H9 (cell line): ENCODE measurements around the gene TMEM164. TPM values are rescaled to one million over a fixed set of nuclear protein-coding genes. Genes with fewer than 3 reads are reported as not detected.

Experiments
- DNase-seq: peaks from one replicate; pipeline ENCODE4 v3.0.0-alpha.2; 2017
- H2AFZ ChIP-seq: one replicate; pipeline ENCODE4 v1.6.1; 2013; ENCODE audit warnings: mild to moderate bottlenecking, low read length, control low read depth, moderate library complexity
- H2AK5ac ChIP-seq: 2 replicates; pipeline ENCODE4 v1.6.1; 2013; ENCODE audit warnings: low read length, control low read depth, mixed read lengths; ENCODE audit not compliant: insufficient read length
- H2BK120ac ChIP-seq: one replicate; pipeline ENCODE4 v1.6.1; 2013; ENCODE audit warnings: low read depth, mild to moderate bottlenecking, low read length, control low read depth, inconsistent platforms; ENCODE audit not compliant: poor library complexity, severe bottlenecking
- H2BK12ac ChIP-seq: 2 replicates; pipeline ENCODE4 v1.6.1; 2013; ENCODE audit warnings: low read length, control low read depth, mixed read lengths, low read depth; ENCODE audit not compliant: insufficient read length
- H2BK15ac ChIP-seq: 2 replicates; pipeline ENCODE4 v1.6.1; 2013; ENCODE audit warnings: low read depth, low read length, control low read depth
- H2BK20ac ChIP-seq: one replicate; pipeline ENCODE4 v1.6.1; 2013; ENCODE audit warnings: low read depth, mild to moderate bottlenecking, low read length, control low read depth, inconsistent platforms; ENCODE audit not compliant: poor library complexity, severe bottlenecking
- H2BK5ac ChIP-seq: 2 replicates; pipeline ENCODE4 v1.6.1; 2013; ENCODE audit warnings: low read length, control low read depth, mixed read lengths; ENCODE audit not compliant: insufficient read length
- H3K14ac ChIP-seq: 2 replicates; pipeline ENCODE4 v1.6.1; 2013; ENCODE audit warnings: low read length, control low read depth; ENCODE audit not compliant: insufficient read depth
- H3K18ac ChIP-seq: 2 replicates; pipeline ENCODE4 v1.6.1; 2013; ENCODE audit warnings: low read depth, mild to moderate bottlenecking, mixed read lengths, low read length, control low read depth; ENCODE audit not compliant: insufficient read length
- H3K23ac ChIP-seq: 2 replicates; pipeline ENCODE4 v1.6.1; 2013; ENCODE audit warnings: low read length, control low read depth, mixed read lengths, low read depth; ENCODE audit not compliant: insufficient read length
- H3K23me2 ChIP-seq: 2 replicates; pipeline ENCODE4 v1.6.1; 2013; ENCODE audit warnings: low read depth, mild to moderate bottlenecking, mixed read lengths, low read length, control low read depth; ENCODE audit not compliant: insufficient read length, poor library complexity, severe bottlenecking
- H3K27ac ChIP-seq: 2 replicates; pipeline ENCODE4 v1.5.1; 2013; ENCODE audit warnings: low read length, control low read depth, mixed read lengths, low read depth; ENCODE audit not compliant: insufficient read length
- H3K27me3 ChIP-seq: 2 replicates; pipeline ENCODE4 v1.6.1; 2013; ENCODE audit warnings: low read length, control low read depth, inconsistent platforms; ENCODE audit not compliant: insufficient read depth
- H3K4ac ChIP-seq: 2 replicates; pipeline ENCODE4 v1.6.1; 2013; ENCODE audit warnings: low read depth, mild to moderate bottlenecking, control low read depth, inconsistent platforms, low read length, moderate library complexity
- H3K4me1 ChIP-seq: 2 replicates; pipeline ENCODE4 v1.6.1; 2013; ENCODE audit warnings: low read length, control low read depth, inconsistent platforms; ENCODE audit not compliant: insufficient read depth
- H3K4me2 ChIP-seq: 2 replicates; pipeline ENCODE4 v1.6.1; 2013; ENCODE audit warnings: low read length, control low read depth, mixed read lengths; ENCODE audit not compliant: insufficient read length, insufficient read depth
- H3K56ac ChIP-seq: 2 replicates; pipeline ENCODE4 v1.6.1; 2013; ENCODE audit warnings: low read depth, mild to moderate bottlenecking, mixed read lengths, low read length, control low read depth; ENCODE audit not compliant: insufficient read length
- H3K79me1 ChIP-seq: 2 replicates; pipeline ENCODE4 v1.6.1; 2013; ENCODE audit warnings: low read depth, mild to moderate bottlenecking, moderate library complexity, low read length, control low read depth, inconsistent platforms; ENCODE audit not compliant: insufficient read depth, poor library complexity, severe bottlenecking
- H3K79me2 ChIP-seq: 2 replicates; pipeline ENCODE4 v1.6.1; 2013; ENCODE audit warnings: low read length, control low read depth, inconsistent platforms; ENCODE audit not compliant: insufficient read depth
- H3K9ac ChIP-seq: 2 replicates; pipeline ENCODE4 v1.6.1; 2013; ENCODE audit warnings: low read length, control low read depth, mixed read lengths; ENCODE audit not compliant: insufficient read length; ENCODE audit errors: extremely low read depth
- H3K9me3 ChIP-seq: one replicate; pipeline ENCODE4 v1.6.1; 2013; ENCODE audit warnings: low read depth, low read length, inconsistent platforms; ENCODE audit not compliant: control insufficient read depth
- H3T11ph ChIP-seq: one replicate; pipeline ENCODE4 v1.6.1; 2013; ENCODE audit warnings: mild to moderate bottlenecking, low read length, control low read depth, inconsistent platforms
- H4K20me1 ChIP-seq: one replicate; pipeline ENCODE4 v1.6.1; 2013; ENCODE audit not compliant: control insufficient read depth, insufficient read length, insufficient read depth
- H4K5ac ChIP-seq: 2 replicates; pipeline ENCODE4 v1.6.1; 2013; ENCODE audit warnings: low read depth, mild to moderate bottlenecking, mixed read lengths, low read length, control low read depth; ENCODE audit not compliant: insufficient read length
- H4K8ac ChIP-seq: replicated peaks from 2 replicates; pipeline ENCODE4 v1.6.1; 2013; ENCODE audit warnings: low read length, control low read depth, mixed read lengths, low read depth; ENCODE audit not compliant: insufficient read length
- H4K91ac ChIP-seq: 2 replicates; pipeline ENCODE4 v1.6.1; 2013; ENCODE audit warnings: low read depth, mild to moderate bottlenecking, moderate library complexity, mixed read lengths, low read length, control low read depth; ENCODE audit not compliant: insufficient read length
- H3K27ac Mint-ChIP-seq, 3 experiments: 2 replicates in 2 of 3; 3 replicates in 1 of 3; pipeline ENCODE4 v1.8.0; 2020 to 2021; ENCODE audit warnings: mixed read lengths in 3 of 3, mild to moderate bottlenecking in 1 of 3, moderate library complexity in 1 of 3
- H3K27me3 Mint-ChIP-seq: 2 replicates; pipeline ENCODE4 v1.8.0; 2021; ENCODE audit warnings: low read depth, mild to moderate bottlenecking, moderate library complexity, mixed read lengths
- H3K36me3 Mint-ChIP-seq, 3 experiments: 2 replicates in 2 of 3; 3 replicates in 1 of 3; pipeline ENCODE4 v1.8.0; 2020 to 2021; ENCODE audit warnings: low read depth in 3 of 3, mixed read lengths in 3 of 3; ENCODE audit not compliant: insufficient read depth in 1 of 3
- H3K4me1 Mint-ChIP-seq, 2 experiments: 2 replicates each; pipeline ENCODE4 v1.8.0; 2020; ENCODE audit warnings: mixed read lengths in 2 of 2
- H3K4me3 Mint-ChIP-seq, 2 experiments: 2 replicates in 1 of 2; 3 replicates in 1 of 2; pipeline ENCODE4 v1.8.0; 2020 to 2021; ENCODE audit warnings: mild to moderate bottlenecking in 2 of 2, mixed read lengths in 2 of 2, moderate library complexity in 1 of 2
- H3K9me3 Mint-ChIP-seq, 2 experiments: 2 replicates in 1 of 2; 3 replicates in 1 of 2; pipeline ENCODE4 v1.8.0; 2020; ENCODE audit warnings: mild to moderate bottlenecking in 2 of 2, mixed read lengths in 2 of 2, moderate library complexity in 1 of 2
- WGBS: extraction: QIAGEN DNeasy Blood & Tissue Kit; methylation state at CpG from one replicate; pipeline ENCODE4 v1.1.7; 2013; ENCODE audit warnings: missing lambda C conversion rate, low lambda C conversion rate, mixed read lengths; ENCODE audit not compliant: insufficient read length; ENCODE audit errors: extremely low coverage; 5-methylcytosine and 5-hydroxymethylcytosine counted together
- total RNA-seq: library from RNA; stranded (reverse); gene quantifications from 2 replicates; pipeline ENCODE4 v1.2.1, GENCODE V29; 2021
- TF ChIP-seq, protein P1 (sequence below): fragments of 200-600 bp; sonication (generic); conservative IDR thresholded peaks from 3 replicates; pipeline ENCODE4 v1.8.0; 2021; ENCODE audit warnings: antibody characterized with exemption, mild to moderate bottlenecking

Gene TMEM164
- total RNA-seq, 1 experiment from 2014 or later: 30.4 TPM

DNA sequence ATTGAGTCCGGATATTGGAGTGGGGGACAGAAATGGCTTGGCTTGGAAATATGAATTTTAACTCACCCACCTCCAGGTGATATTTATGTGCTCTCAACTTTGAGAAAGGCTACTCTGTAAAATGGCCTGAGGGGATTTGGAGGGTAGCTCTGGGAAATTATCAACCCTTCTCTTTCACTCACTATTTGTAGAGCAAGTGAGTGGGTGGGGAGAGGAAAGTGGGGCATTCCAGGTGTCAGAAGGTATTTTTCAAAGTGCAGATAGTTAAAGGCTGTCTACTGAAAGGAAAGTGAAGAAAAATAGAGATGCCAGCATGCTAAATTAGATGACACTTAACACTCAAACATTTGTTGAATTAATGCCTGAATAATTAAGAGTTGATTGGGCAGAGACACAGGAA is 44.1 kb downstream of the TMEM164 start:
- H2BK20ac ChIP-seq: no peak overlapping the region
- WGBS: no CpG with 5 or more reads among the region's 1 CpG
- H3K4me1 Mint-ChIP-seq: peaks cover 61 to 66% of the 10 kb centered on the region in 2 experiments

More for the DNA sequence above, 44.1 kb downstream of the TMEM164 start:
- Histone ChIP-seq H4K8ac (no peak overlapping the region), H3K79me1 (no peaks in the 10 kb centered on the region), H3K27ac (no peak overlapping the region), H3T11ph (no peak overlapping the region), H3K14ac (no peak overlapping the region), H2AFZ (no peak overlapping the region), H2BK15ac (no peak overlapping the region), H2BK5ac (no peak overlapping the region), H2AK5ac (no peak overlapping the region), H3K4me1 (no peaks in the 10 kb centered on the region; the same call in 1 of the 2 replicates), H4K5ac (no peak overlapping the region), H2BK120ac (no peak overlapping the region), H3K18ac (no peak overlapping the region), H3K23ac (no peak overlapping the region), H3K79me2 (no peaks in the 10 kb centered on the region), H4K91ac (no peak overlapping the region), H3K9ac (no peak overlapping the region), H3K56ac (no peak overlapping the region), H2BK12ac (no peak overlapping the region), H4K20me1 (no peaks in the 10 kb centered on the region), H3K4ac (no peak overlapping the region), H3K4me2 (no peak overlapping the region), H3K27me3 (no peaks in the 10 kb centered on the region), H3K9me3 (no peaks in the 10 kb centered on the region), H3K23me2 (no peaks in the 10 kb centered on the region)
- Mint-ChIP-seq H3K27ac (no peak overlapping the region), H3K4me3 (no peak overlapping the region), H3K36me3 (no peaks in the 10 kb centered on the region), H3K27me3 (peaks cover 1% of the 10 kb centered on the region; the same call in 1 of the 2 replicates), H3K9me3 (no peaks in the 10 kb centered on the region)
- TF ChIP-seq, protein P1, sequence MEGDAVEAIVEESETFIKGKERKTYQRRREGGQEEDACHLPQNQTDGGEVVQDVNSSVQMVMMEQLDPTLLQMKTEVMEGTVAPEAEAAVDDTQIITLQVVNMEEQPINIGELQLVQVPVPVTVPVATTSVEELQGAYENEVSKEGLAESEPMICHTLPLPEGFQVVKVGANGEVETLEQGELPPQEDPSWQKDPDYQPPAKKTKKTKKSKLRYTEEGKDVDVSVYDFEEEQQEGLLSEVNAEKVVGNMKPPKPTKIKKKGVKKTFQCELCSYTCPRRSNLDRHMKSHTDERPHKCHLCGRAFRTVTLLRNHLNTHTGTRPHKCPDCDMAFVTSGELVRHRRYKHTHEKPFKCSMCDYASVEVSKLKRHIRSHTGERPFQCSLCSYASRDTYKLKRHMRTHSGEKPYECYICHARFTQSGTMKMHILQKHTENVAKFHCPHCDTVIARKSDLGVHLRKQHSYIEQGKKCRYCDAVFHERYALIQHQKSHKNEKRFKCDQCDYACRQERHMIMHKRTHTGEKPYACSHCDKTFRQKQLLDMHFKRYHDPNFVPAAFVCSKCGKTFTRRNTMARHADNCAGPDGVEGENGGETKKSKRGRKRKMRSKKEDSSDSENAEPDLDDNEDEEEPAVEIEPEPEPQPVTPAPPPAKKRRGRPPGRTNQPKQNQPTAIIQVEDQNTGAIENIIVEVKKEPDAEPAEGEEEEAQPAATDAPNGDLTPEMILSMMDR: no peak
- no peak for DNase-seq
